ENCODE results near the gene NLK.
A peak's percentile ranks its signal among the peaks of the same experiment; 100 is the strongest.
"Not testable (repeated sequence)": the region's sequence is repeated elsewhere in the genome, so short reads cannot be mapped to it uniquely, and the experiment has no call there.

Gene NLK

GRCh38 chr17:28029044-28029443 lies 13.4 kb upstream of the NLK start:
- Mint-ChIP-seq H3K4me3 (no peak overlapping the region), H3K4me1 (ENCODE audit: low read depth) (peaks cover 2% of the 10 kb centered on the region), H3K36me3 (ENCODE audit: low read depth) (no peaks in the 10 kb centered on the region), H3K27me3 (ENCODE audit: low read depth) (peaks cover 18% of the 10 kb centered on the region), H3K27ac (no peak overlapping the region), H3K9me3 (no peaks in the 10 kb centered on the region)

- Mint-ChIP-seq H3K4me3 (no peak overlapping the region), H3K36me3 (ENCODE audit: low read depth) (no peaks in the 10 kb centered on the region), H3K4me1 (ENCODE audit: low read depth) (peaks cover 6% of the 10 kb centered on the region), H3K9me3 (no peaks in the 10 kb centered on the region), H3K27ac (no peak overlapping the region), H3K27me3 (ENCODE audit: low read depth) (peaks cover 18% of the 10 kb centered on the region)
These were observed 12.1 kb upstream of the NLK start for GRCh38 chr17:28030386-28030785.

GRCh38 chr17:28031174-28031573 lies 11.3 kb upstream of the NLK start:
- peaks cover 6% of the 10 kb centered on the region for H3K4me1 Mint-ChIP-seq (ENCODE audit: low read depth)
- H3K4me3 Mint-ChIP-seq: no peak overlapping the region
- H3K27ac Mint-ChIP-seq: no peak overlapping the region
- H3K36me3 Mint-ChIP-seq (ENCODE audit: low read depth): no peaks in the 10 kb centered on the region
- H3K27me3 Mint-ChIP-seq (ENCODE audit: low read depth): peaks cover 18% of the 10 kb centered on the region
- H3K9me3 Mint-ChIP-seq: no peaks in the 10 kb centered on the region

DNA sequence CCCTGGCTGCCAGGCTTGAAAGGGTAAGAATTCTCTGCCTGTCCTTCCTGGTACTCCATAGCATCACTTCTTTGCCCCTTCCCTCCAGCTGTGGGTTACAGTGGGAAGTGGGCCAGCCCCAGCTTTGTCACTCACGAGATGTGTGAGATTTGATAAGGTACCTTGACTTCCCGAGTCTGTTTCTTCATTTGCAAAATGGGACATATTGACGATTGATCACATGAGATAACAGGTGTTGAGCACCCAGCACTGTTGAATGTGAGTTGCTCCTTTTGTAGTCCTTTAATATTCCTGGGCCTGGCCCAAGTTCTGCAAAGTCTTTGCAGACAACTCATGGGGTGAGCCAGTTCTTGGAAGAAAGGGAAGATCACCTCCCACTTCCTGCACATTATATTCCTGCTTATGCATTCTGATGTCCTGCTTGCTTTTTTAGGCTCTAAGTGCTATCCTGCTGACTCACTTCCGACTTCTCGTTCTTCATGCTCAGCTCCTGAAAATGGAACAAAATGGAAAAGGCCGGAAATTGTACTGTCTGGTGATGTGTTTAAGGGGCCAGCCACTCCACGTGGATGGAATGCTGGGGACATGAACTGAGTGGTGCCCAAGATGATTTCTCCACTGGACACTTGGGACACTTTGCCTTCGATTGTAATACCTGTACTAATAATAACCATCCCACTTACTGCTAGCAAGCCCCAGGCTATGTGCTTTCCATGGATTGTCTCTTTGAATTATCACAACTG lies 8.3 kb upstream of the NLK start:
- no peak overlapping the region for H3K4me3 Mint-ChIP-seq
- no peaks in the 10 kb centered on the region for H3K36me3 Mint-ChIP-seq (ENCODE audit: low read depth)
- H3K27me3 Mint-ChIP-seq (ENCODE audit: low read depth): peaks cover 6% of the 10 kb centered on the region
- H3K27ac Mint-ChIP-seq: no peak overlapping the region
- no peaks in the 10 kb centered on the region for H3K9me3 Mint-ChIP-seq
- peaks cover 9% of the 10 kb centered on the region for H3K4me1 Mint-ChIP-seq (ENCODE audit: low read depth)

GRCh38 chr17:28035452-28035851 lies 7.0 kb upstream of the NLK start:
- H3K4me3 Mint-ChIP-seq; H3K9me3 Mint-ChIP-seq; H3K27ac Mint-ChIP-seq; H3K36me3 Mint-ChIP-seq (ENCODE audit: low read depth); H3K27me3 Mint-ChIP-seq (ENCODE audit: low read depth); H3K4me1 Mint-ChIP-seq (ENCODE audit: low read depth): not testable (repeated sequence)

GRCh38 chr17:28035884-28036283 lies 6.6 kb upstream of the NLK start:
- peaks cover 11% of the 10 kb centered on the region for H3K4me1 Mint-ChIP-seq (ENCODE audit: low read depth)
- H3K9me3 Mint-ChIP-seq; H3K4me3 Mint-ChIP-seq; H3K36me3 Mint-ChIP-seq (ENCODE audit: low read depth); H3K27ac Mint-ChIP-seq; H3K27me3 Mint-ChIP-seq (ENCODE audit: low read depth): not testable (repeated sequence)

DNA sequence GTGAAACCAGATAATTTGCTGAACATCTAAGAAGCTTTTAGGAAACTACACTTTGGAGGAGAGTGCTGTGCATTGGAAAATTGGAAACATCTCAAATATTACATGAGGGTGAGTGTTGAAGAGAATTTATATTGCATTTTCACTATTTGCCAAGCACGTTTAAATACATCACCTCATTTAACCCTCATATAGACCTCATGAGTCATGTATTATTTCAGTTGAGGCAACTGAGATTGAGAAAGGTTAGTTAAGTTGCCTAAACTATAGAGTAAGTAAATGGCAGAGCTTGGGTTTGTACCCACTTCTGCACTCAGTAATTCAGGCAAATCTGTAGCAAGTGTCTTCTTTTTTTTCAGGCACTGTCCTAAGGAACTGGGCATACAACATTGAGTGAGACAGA lies 3.7 kb upstream of the NLK start:
- H3K9me3 Mint-ChIP-seq: no peaks in the 10 kb centered on the region
- no peak overlapping the region for H3K27ac Mint-ChIP-seq
- peaks cover 5% of the 10 kb centered on the region for H3K27me3 Mint-ChIP-seq (ENCODE audit: low read depth)
- peaks cover 5% of the 10 kb centered on the region for H3K36me3 Mint-ChIP-seq (ENCODE audit: low read depth)
- peak overlapping the region; percentile 16 for H3K4me3 Mint-ChIP-seq
- H3K4me1 Mint-ChIP-seq (ENCODE audit: low read depth): peaks cover 25% of the 10 kb centered on the region

DNA sequence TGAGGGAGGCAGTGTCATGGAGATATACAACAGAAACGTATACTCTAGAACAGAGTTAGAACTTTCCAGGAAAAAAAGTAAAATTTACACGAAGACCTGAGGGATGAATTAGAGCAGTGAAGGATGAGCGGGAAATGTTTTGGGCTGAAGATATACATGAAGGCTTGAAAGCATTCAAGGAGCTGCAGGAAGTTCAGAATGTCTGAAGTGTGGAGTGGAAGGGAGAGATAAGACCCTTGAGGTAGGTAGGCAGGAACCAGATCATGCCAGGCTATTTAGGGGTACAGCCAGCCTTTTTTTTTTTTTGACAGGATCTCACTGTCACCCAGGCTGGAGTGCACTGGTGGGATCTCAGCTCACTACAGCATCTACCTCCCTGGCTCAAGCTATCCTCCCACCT lies 3.2 kb upstream of the NLK start:
- Mint-ChIP-seq H3K36me3 (ENCODE audit: low read depth) (peaks cover 6% of the 10 kb centered on the region), H3K4me1 (ENCODE audit: low read depth) (peaks cover 27% of the 10 kb centered on the region), H3K4me3 (peak overlapping the region; percentile 16), H3K27ac (no peak overlapping the region), H3K27me3 (ENCODE audit: low read depth) (peaks cover 5% of the 10 kb centered on the region), H3K9me3 (no peaks in the 10 kb centered on the region)

DNA sequence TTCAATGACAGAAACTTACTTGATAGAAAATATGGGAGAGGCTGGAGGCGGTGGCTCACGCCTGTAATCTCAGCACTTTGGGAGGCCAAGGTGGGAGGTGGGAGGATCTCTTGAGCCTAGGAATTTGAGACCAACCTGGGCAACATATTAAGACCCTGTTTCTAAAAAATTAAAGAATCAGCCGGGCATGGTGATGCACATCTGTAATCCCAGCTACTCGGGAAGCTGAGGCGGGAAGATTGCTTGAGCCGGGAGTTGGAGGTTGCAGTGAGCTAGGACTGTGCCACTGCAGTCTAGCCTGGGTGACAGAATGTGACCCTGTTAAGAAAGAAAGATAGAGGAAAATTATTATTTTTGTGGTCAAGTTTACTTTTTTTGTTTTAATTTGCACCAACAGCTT lies 2.1 kb upstream of the NLK start:
- H3K27ac Mint-ChIP-seq: no peak overlapping the region
- H3K4me3 Mint-ChIP-seq: peak overlapping the region; percentile 82
- no peaks in the 10 kb centered on the region for H3K9me3 Mint-ChIP-seq
- H3K27me3 Mint-ChIP-seq (ENCODE audit: low read depth): peaks cover 5% of the 10 kb centered on the region
- peaks cover 15% of the 10 kb centered on the region for H3K36me3 Mint-ChIP-seq (ENCODE audit: low read depth)
- peaks cover 33% of the 10 kb centered on the region for H3K4me1 Mint-ChIP-seq (ENCODE audit: low read depth)

DNA sequence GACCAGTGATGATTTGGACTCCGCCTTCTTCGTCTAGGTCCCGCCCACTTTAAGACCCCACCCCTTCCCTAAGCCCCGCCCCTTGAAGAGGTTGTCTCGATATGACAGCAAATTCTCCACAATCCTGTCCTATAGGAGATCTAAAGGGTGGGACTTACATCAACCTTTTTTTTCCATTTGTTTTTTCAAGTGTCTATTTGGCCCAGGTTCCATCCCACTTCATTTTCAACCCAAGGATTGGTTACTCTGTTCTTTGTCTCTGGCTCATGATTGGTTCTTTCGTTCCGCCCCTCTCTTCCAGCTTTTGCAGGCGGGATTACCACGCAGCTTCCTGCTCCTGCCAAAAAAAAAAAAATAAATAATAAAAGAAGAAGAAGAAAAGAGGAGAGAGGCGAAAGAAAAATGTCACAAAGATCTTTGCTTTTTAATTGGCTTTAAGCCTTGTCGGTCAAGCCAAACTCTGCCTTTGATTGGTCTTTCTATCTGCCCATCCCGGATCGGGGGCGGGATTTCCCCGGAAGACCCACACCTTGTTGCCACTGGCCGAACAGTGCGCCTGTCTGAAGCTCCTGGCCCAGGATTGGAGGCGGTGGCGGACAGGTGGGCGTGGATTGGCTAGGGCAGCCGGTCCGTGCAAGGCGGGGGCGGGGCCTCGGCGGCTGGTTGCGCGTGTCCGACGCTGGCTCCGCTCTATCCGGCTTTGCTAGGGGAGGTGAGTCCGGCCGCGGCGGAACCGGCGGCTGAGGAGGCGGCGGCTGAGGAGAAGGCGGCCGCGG lies 1.2 kb upstream of the NLK start:
- Mint-ChIP-seq H3K36me3 (ENCODE audit: low read depth) (peaks cover 15% of the 10 kb centered on the region), H3K4me3 (peak overlapping the region; percentile 82), H3K27ac (peak overlapping the region; percentile 85), H3K4me1 (ENCODE audit: low read depth) (peaks cover 42% of the 10 kb centered on the region), H3K9me3 (no peaks in the 10 kb centered on the region), H3K27me3 (ENCODE audit: low read depth) (peaks cover 5% of the 10 kb centered on the region)

- Mint-ChIP-seq H3K36me3 (ENCODE audit: low read depth) (peaks cover 18% of the 10 kb centered on the region), H3K27ac (peak overlapping the region; percentile 80), H3K4me1 (ENCODE audit: low read depth) (peaks cover 49% of the 10 kb centered on the region), H3K9me3 (no peaks in the 10 kb centered on the region), H3K27me3 (ENCODE audit: low read depth) (peaks cover 5% of the 10 kb centered on the region), H3K4me3 (peak overlapping the region; percentile 86)
These were observed 427 bp upstream of the NLK start for GRCh38 chr17:28041844-28042656.

DNA sequence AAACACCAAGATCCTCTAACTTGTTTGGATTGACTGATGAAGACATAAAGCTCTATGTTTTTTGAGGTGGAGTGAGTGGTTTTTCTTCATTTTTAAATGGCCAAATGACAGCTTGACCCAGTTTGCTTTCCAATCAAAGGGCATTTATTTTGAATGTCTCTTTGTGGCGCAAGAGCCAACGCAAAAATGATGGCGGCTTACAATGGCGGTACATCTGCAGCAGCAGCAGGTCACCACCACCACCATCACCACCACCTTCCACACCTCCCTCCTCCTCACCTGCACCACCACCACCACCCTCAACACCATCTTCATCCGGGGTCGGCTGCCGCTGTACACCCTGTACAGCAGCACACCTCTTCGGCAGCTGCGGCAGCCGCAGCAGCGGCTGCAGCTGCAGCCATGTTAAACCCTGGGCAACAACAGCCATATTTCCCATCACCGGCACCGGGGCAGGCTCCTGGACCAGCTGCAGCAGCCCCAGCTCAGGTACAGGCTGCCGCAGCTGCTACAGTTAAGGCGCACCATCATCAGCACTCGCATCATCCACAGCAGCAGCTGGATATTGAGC lies 329 bp downstream of the NLK start:
- peaks cover 52% of the 10 kb centered on the region for H3K4me1 Mint-ChIP-seq (ENCODE audit: low read depth)
- H3K4me3 Mint-ChIP-seq: peak overlapping the region; percentile 86
- peak overlapping the region; percentile 80 for H3K27ac Mint-ChIP-seq
- no peaks in the 10 kb centered on the region for H3K9me3 Mint-ChIP-seq
- peaks cover 5% of the 10 kb centered on the region for H3K27me3 Mint-ChIP-seq (ENCODE audit: low read depth)
- H3K36me3 Mint-ChIP-seq (ENCODE audit: low read depth): peaks cover 19% of the 10 kb centered on the region

DNA sequence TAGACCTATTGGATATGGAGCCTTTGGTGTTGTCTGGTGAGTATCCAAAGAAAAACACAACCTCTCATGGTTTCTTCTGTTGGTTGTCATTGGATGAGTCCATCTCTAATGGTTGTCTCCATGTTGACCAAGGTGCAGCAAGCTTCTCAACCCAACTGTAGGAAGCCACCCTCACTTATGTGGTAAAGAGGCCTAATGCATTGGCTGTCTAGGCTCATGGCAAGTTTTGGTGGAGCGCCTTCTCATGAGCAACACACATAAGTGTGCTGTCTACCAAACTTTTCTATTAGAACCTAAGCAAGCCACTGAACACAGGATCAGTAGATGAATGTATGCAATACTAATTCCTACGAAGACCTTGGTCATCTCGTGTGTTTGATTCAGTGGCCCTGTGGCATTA lies 819 bp downstream of the NLK start:
- H3K4me3 Mint-ChIP-seq: peak overlapping the region; percentile 86
- peaks cover 5% of the 10 kb centered on the region for H3K27me3 Mint-ChIP-seq (ENCODE audit: low read depth)
- H3K4me1 Mint-ChIP-seq (ENCODE audit: low read depth): peaks cover 55% of the 10 kb centered on the region
- peaks cover 19% of the 10 kb centered on the region for H3K36me3 Mint-ChIP-seq (ENCODE audit: low read depth)
- no peak overlapping the region for H3K27ac Mint-ChIP-seq
- H3K9me3 Mint-ChIP-seq: no peaks in the 10 kb centered on the region

DNA sequence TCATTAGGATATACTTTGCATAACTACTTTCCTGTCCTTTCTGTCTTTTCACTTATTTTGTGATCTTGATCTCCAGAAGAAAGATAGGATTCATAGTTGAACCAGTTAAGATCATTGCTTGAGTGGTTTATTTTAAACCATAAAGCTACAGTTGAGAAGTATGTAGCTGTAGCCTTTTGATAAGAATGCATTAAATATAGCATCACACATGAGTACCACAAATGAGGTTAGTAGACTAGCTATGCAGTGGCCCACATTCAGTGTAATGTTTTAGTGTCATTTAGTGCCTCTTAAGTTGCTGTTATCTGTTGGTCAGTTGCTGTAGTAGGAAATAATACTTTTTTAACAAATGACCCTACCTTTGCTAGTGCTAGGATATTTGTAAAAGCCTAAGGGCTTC lies 1.3 kb downstream of the NLK start:
- H3K9me3 Mint-ChIP-seq: no peaks in the 10 kb centered on the region
- peaks cover 56% of the 10 kb centered on the region for H3K4me1 Mint-ChIP-seq (ENCODE audit: low read depth)
- peaks cover 19% of the 10 kb centered on the region for H3K36me3 Mint-ChIP-seq (ENCODE audit: low read depth)
- no peak overlapping the region for H3K4me3 Mint-ChIP-seq
- no peak overlapping the region for H3K27ac Mint-ChIP-seq
- peaks cover 5% of the 10 kb centered on the region for H3K27me3 Mint-ChIP-seq (ENCODE audit: low read depth)
